H1 (cell line): Measurements from ENCODE around the gene DNAJC7. TPM values are rescaled to one million over a fixed set of nuclear protein-coding genes. Genes with fewer than 3 reads are reported as not detected.

Experiments used
- CTCF ChIA-PET: fragments of 300-600 bp; sonication (Branson Sonifier 250); formaldehyde crosslinking; loops from one replicate; lab custom pipeline; 2021; ENCODE audit not compliant: partially characterized antibody; lab: Charles Lee
- POLR2A ChIA-PET: fragments of 300-600 bp; sonication (Branson Sonifier 250); formaldehyde crosslinking; loops from one replicate; lab custom pipeline; 2021; ENCODE audit warnings: inconsistent platforms; ENCODE audit not compliant: partially characterized antibody; lab: Charles Lee
- DNase-seq, 2 experiments: peaks; one replicate each; pipeline versions ENCODE4 v3.0.0 to v3.0.0-alpha.2; 2010 to 2022; ENCODE audit warnings: low spot score in 2 of 2, low read depth in 1 of 2, mixed read lengths in 1 of 2
- FAIRE-seq: peaks from 2 replicates; lab custom pipeline; 2011; peaks lifted over from hg19 to GRCh38; lab: Jason Lieb, UNC
- H2AFZ ChIP-seq: 2 replicates; pipeline ENCODE4 v1.8.1; 2012; ENCODE audit warnings: low read length, inconsistent platforms
- H2AK5ac ChIP-seq: 2 replicates; pipeline ENCODE4 v1.6.1; 2013; ENCODE audit warnings: low read depth, low read length
- H2BK120ac ChIP-seq: replicated peaks from 2 replicates; pipeline ENCODE3; 2013; ENCODE audit warnings: low read depth, low read length, inconsistent platforms
- H2BK12ac ChIP-seq: 2 replicates; pipeline ENCODE4 v1.6.1; 2013; ENCODE audit warnings: low read depth, low read length
- H2BK15ac ChIP-seq: 2 replicates; pipeline ENCODE4 v1.6.1; 2013; ENCODE audit warnings: low read length
- H2BK20ac ChIP-seq: 2 replicates; pipeline ENCODE4 v1.6.1; 2013; ENCODE audit warnings: low read length
- H2BK5ac ChIP-seq: 2 replicates; pipeline ENCODE4 v1.6.1; 2013; ENCODE audit warnings: low read depth, low read length
- H3K14ac ChIP-seq: 2 replicates; pipeline ENCODE4 v1.6.1; 2013; ENCODE audit warnings: inconsistent platforms; ENCODE audit not compliant: insufficient read length
- H3K18ac ChIP-seq: 2 replicates; pipeline ENCODE4 v1.6.1; 2013; ENCODE audit warnings: low read length; ENCODE audit errors: extremely low read depth
- H3K23ac ChIP-seq: 2 replicates; pipeline ENCODE4 v1.6.1; 2013; ENCODE audit warnings: inconsistent platforms; ENCODE audit not compliant: insufficient read length
- H3K23me2 ChIP-seq: 2 replicates; pipeline ENCODE4 v1.6.1; 2013; ENCODE audit warnings: low read depth, low read length
- H3K27ac ChIP-seq: 2 replicates; pipeline ENCODE4 v1.6.1; 2011; ENCODE audit warnings: low read depth, low read length, inconsistent platforms
- H3K27me3 ChIP-seq, 4 experiments: replicated peaks in 1 of 4; 1 replicate in 1 of 4; 2 replicates in 3 of 4; pipeline versions ENCODE4 v1.6.1 to v1.8.1; 2011 to 2013; ENCODE audit warnings: low read length in 3 of 4, mild to moderate bottlenecking in 3 of 4, inconsistent platforms in 2 of 4, mixed read lengths in 2 of 4, moderate library complexity in 1 of 4; ENCODE audit not compliant: control insufficient read depth in 3 of 4, insufficient read depth in 3 of 4; ENCODE audit errors: extremely low read depth in 1 of 4
- H3K36me3 ChIP-seq, 4 experiments: 2 replicates each; pipeline versions ENCODE4 v1.6.1 to v1.8.1; 2011 to 2013; ENCODE audit warnings: mild to moderate bottlenecking in 4 of 4, low read length in 3 of 4, moderate library complexity in 2 of 4, control low read depth in 1 of 4, inconsistent platforms in 1 of 4; ENCODE audit not compliant: insufficient read depth in 4 of 4, control insufficient read depth in 2 of 4
- H3K4ac ChIP-seq: replicated peaks from 2 replicates; pipeline ENCODE3; 2013; ENCODE audit warnings: low read length, low read depth, mixed read lengths, inconsistent platforms; ENCODE audit not compliant: insufficient read length
- H3K4me1 ChIP-seq, 4 experiments: replicated peaks in 1 of 4; 1 replicate in 1 of 4; 2 replicates in 3 of 4; pipeline versions ENCODE4 v1.6.1 to v1.8.1; 2011 to 2013; ENCODE audit warnings: low read length in 3 of 4, inconsistent platforms in 2 of 4, mixed read lengths in 1 of 4; ENCODE audit not compliant: insufficient read depth in 4 of 4, control insufficient read depth in 3 of 4
- H3K4me2 ChIP-seq, 2 experiments: 2 replicates each; pipeline versions ENCODE4 v1.6.1 to v1.8.1; 2011 to 2013; ENCODE audit warnings: low read depth in 2 of 2, low read length in 2 of 2, control low read depth in 1 of 2, inconsistent platforms in 1 of 2, mild to moderate bottlenecking in 1 of 2; ENCODE audit not compliant: insufficient read depth in 1 of 2
- H3K4me3 ChIP-seq, 4 experiments: fragments of 200-600, 300-600 bp in 1 of 4; sonication (generic), shearing (Covaris generic), sonication (Bioruptor Twin) in 1 of 4; 2 replicates each; pipeline versions ENCODE4 v1.5.1 to v1.8.1; 2011 to 2016; ENCODE audit warnings: low read length in 4 of 4, low read depth in 3 of 4, control low read depth in 2 of 4, inconsistent platforms in 2 of 4, mild to moderate bottlenecking in 2 of 4, mixed read lengths in 1 of 4, moderate library complexity in 1 of 4; ENCODE audit not compliant: insufficient read depth in 2 of 4; ENCODE audit errors: extremely low read depth in 1 of 4
- H3K56ac ChIP-seq: replicated peaks from 2 replicates; pipeline ENCODE3; 2013; ENCODE audit warnings: low read depth, mild to moderate bottlenecking, mixed read lengths, low read length, inconsistent platforms; ENCODE audit not compliant: insufficient read length
- H3K79me1 ChIP-seq: 2 replicates; pipeline ENCODE4 v1.6.1; 2013; ENCODE audit warnings: low read depth, low read length, control low read depth
- H3K79me2 ChIP-seq, 2 experiments: 2 replicates each; pipeline versions ENCODE4 v1.6.1 to v1.8.1; 2012 to 2013; ENCODE audit warnings: low read length in 2 of 2, mild to moderate bottlenecking in 2 of 2, inconsistent platforms in 1 of 2; ENCODE audit not compliant: insufficient read depth in 2 of 2, control insufficient read depth in 1 of 2
- H3K9ac ChIP-seq, 4 experiments: replicated peaks in 1 of 4; 1 replicate in 1 of 4; 2 replicates in 3 of 4; pipeline versions ENCODE4 v1.6.1 to v1.8.1; 2011 to 2013; ENCODE audit warnings: low read depth in 3 of 4, low read length in 3 of 4, control low read depth in 2 of 4, mild to moderate bottlenecking in 2 of 4, moderate library complexity in 2 of 4, inconsistent platforms in 1 of 4; ENCODE audit errors: extremely low read depth in 1 of 4
- H3K9me3 ChIP-seq, 2 experiments: 2 replicates each; pipeline versions ENCODE4 v1.6.1 to v1.8.1; 2012 to 2013; ENCODE audit warnings: mild to moderate bottlenecking in 2 of 2, moderate library complexity in 2 of 2, control low read depth in 1 of 2, inconsistent platforms in 1 of 2, low read depth in 1 of 2, low read length in 1 of 2, mixed read lengths in 1 of 2; ENCODE audit not compliant: insufficient read depth in 2 of 2
- H4K20me1 ChIP-seq, 2 experiments: replicated peaks in 1 of 2; 2 replicates each; pipeline versions ENCODE3 to v1.8.1; 2011 to 2013; ENCODE audit warnings: inconsistent platforms in 2 of 2, low read length in 2 of 2, mild to moderate bottlenecking in 1 of 2; ENCODE audit not compliant: insufficient read depth in 2 of 2, control insufficient read depth in 1 of 2
- H4K5ac ChIP-seq: 2 replicates; pipeline ENCODE4 v1.6.1; 2013; ENCODE audit warnings: low read length, low read depth, mixed read lengths, inconsistent platforms; ENCODE audit not compliant: insufficient read length
- H4K8ac ChIP-seq: 2 replicates; pipeline ENCODE4 v1.8.0; 2013; ENCODE audit warnings: mild to moderate bottlenecking, moderate library complexity, low read length, inconsistent platforms; ENCODE audit not compliant: insufficient read depth; ENCODE audit errors: extremely low read depth
- H4K91ac ChIP-seq: replicated peaks from 2 replicates; pipeline ENCODE3; 2013; ENCODE audit warnings: low read length, mixed read lengths, inconsistent platforms; ENCODE audit not compliant: insufficient read length
- CEBPB ChIP-seq: IDR thresholded peaks from 2 replicates; pipeline ENCODE4 v1.6.1; 2012; ENCODE audit warnings: low read depth, low read length
- CTBP2 ChIP-seq: IDR thresholded peaks from 2 replicates; pipeline ENCODE4 v1.7.0; 2011; ENCODE audit warnings: borderline replicate concordance, mild to moderate bottlenecking, moderate library complexity, mixed read lengths, low read length; ENCODE audit not compliant: insufficient read depth, insufficient read length
- CTCF ChIP-seq, 3 experiments: IDR thresholded peaks; 1 replicate in 2 of 3; 2 replicates in 1 of 3; pipeline versions ENCODE4 v1.5.1 to v1.6.1; 2011; ENCODE audit warnings: low read length in 3 of 3, mild to moderate bottlenecking in 3 of 3, inconsistent platforms in 2 of 3, low read depth in 1 of 3, moderate library complexity in 1 of 3; ENCODE audit not compliant: insufficient read depth in 1 of 3; ENCODE audit errors: control extremely low read depth in 1 of 3
- MAX ChIP-seq: IDR thresholded peaks from 2 replicates; pipeline ENCODE4 v1.6.1; 2012; ENCODE audit warnings: inconsistent platforms
- RNF2 ChIP-seq: fragments of 200-900, 300-1000 bp; sonication (generic); IDR thresholded peaks from 2 replicates; pipeline ENCODE4 v1.7.1; 2016; ENCODE audit warnings: borderline replicate concordance, low read depth, mild to moderate bottlenecking, antibody characterized with exemption, low read length; ENCODE audit not compliant: poor library complexity, severe bottlenecking; ENCODE audit errors: missing control alignments
- SP4 ChIP-seq: IDR thresholded peaks from 2 replicates; pipeline ENCODE4 v1.6.1; 2012; ENCODE audit warnings: low read length, inconsistent platforms
- YY1 ChIP-seq: IDR thresholded peaks from 2 replicates; pipeline ENCODE4 v1.6.1; 2011; ENCODE audit warnings: low read depth, mild to moderate bottlenecking, low read length
- WGBS, 2 experiments: shearing (Covaris generic) in 1 of 2; methylation state at CpG; one replicate each; pipeline versions ENCODE4 v1.1.6 to v1.1.7; 2013 to 2015; ENCODE audit warnings: low lambda C conversion rate in 2 of 2, mixed read lengths in 2 of 2, inconsistent platforms in 1 of 2, low coverage in 1 of 2, missing lambda C conversion rate in 1 of 2; ENCODE audit not compliant: insufficient replicate concordance in 2 of 2, insufficient coverage in 1 of 2, insufficient read length in 1 of 2; ENCODE audit errors: extremely low coverage in 1 of 2, missing lambda C conversion rate in 1 of 2; 5-methylcytosine and 5-hydroxymethylcytosine counted together
- polyA plus RNA-seq, 7 experiments: library from polyadenylated mRNA; depleted of rRNA in 3 of 7; stranded (reverse) in 5 of 7; unstranded in 2 of 7; fragments of >200 nt in 5 of 7; fragments of 200-250 nt in 2 of 7; gene quantifications; 1 replicate in 5 of 7; 2 replicates in 1 of 7; 4 replicates in 1 of 7; pipeline versions ENCODE4 v1.2.1 to v1.2.3, GENCODE V29; 2011 to 2013; ENCODE audit warnings: missing spikeins in 2 of 7, mixed read lengths in 2 of 7
- total RNA-seq: library from RNA; stranded (reverse); fragmentation: NEBNext Ultra II Directional; extraction: Animal tissue kit (Norgen Biotek cat#: 25700); gene quantifications from 2 replicates; pipeline ENCODE4 v1.2.1, GENCODE V29; 2021

DNAJC7 gene
- total and polyA plus RNA-seq, 2 of the 8 experiments (the other 6 are each of a cell fraction or from before 2014, with no cell fraction given), result 31.0 to 148 TPM

- Histone ChIP-seq H2BK12ac (no peak overlapping the region; the same call in 1 of the 2 replicates), H3K14ac (no peak overlapping the region), H3K9me3 (no peaks in the 10 kb centered on the region), H2AK5ac (0 out of 2 replicates have a peak overlapping the region, but pooled peaks have one; percentile 28), H3K23me2 (no peaks in the 10 kb centered on the region), H3K23ac (no peak overlapping the region), H3K18ac (no peak overlapping the region), H4K5ac (no peak overlapping the region), H3K27me3 (no peaks in the 10 kb centered on the region), H3K4ac (no peak overlapping the region), H2BK120ac (no peak overlapping the region), H3K27ac (peak overlapping the region; percentile 13; the same call in 1 of the 2 replicates), H3K4me1 (peaks cover 6 to 16% (median 11%) of the 10 kb centered on the region in 4 experiments), H3K36me3 (no peaks in the 10 kb centered on the region), H3K79me2 (no peaks in the 10 kb centered on the region), H3K56ac (no peak overlapping the region), H2BK20ac (no peak overlapping the region), H2AFZ (no peak overlapping the region), H4K91ac (peak overlapping the region; percentile 22), H4K8ac (peak overlapping the region; percentile 82), H3K9ac (no peak overlapping the region; a peak in 1 of 7 replicates), H3K4me3 (0 out of 8 replicates have a peak overlapping the region, but pooled peaks of 1 of the 4 experiments have one; percentile 7), H2BK15ac (peak overlapping the region; percentile 93; the same call in 1 of the 2 replicates), H4K20me1 (no peaks in the 10 kb centered on the region), H2BK5ac (peak overlapping the region; percentile 25; the same call in 1 of the 2 replicates), H3K4me2 (peak overlapping the region in 1 of 2 experiments; percentile 4; a peak in 1 of 4 replicates), H3K79me1 (no peaks in the 10 kb centered on the region)
- CTCF ChIA-PET, result interaction anchor here (0.8 to 11.6 kb wide), 46 partner anchors 10 to 263 kb away, joined by 3 to 205 read pairs (median 4); partner anchors contain the start of genes ACLY, KLHL11, NKIRAS2 and ODAD4
- 67% methylated on average over 17 of the region's 17 CpGs; no CpG with 5 or more reads in 1 of the 2 experiments for WGBS, 2 experiments
- DNase-seq (peak in 1 of 2 experiments; percentile 68), FAIRE-seq (peak; percentile 45)
- POLR2A ChIA-PET, result interaction anchor here (0.6 to 9.7 kb wide), 20 partner anchors 8 to 1408 kb away, joined by 3 to 67 read pairs (median 4); partner anchors contain the start of genes ACLY, CNP, DNAJC7 and EIF1
- TF ChIP-seq RNF2 (no peak), CEBPB (peak; percentile 37; the same call in 1 of the 2 replicates), MAX (peak; percentile 59), YY1 (0 out of 2 replicates have a peak, but pooled peaks have one; percentile 53), CTBP2 (no peak), SP4 (no peak), CTCF (IDR thresholded peaks at IDR 0.05; ENCODE audit: control extremely low read depth in 1 of 3, insufficient read depth in 1 of 3, low read depth in 1 of 3, low read length in 3 of 3) (peak; percentile 66 to 87 (median 86))
These were observed 57.7 kb downstream of the DNAJC7 start for GRCh38 chr17:41959336-41960095.
